Measurements from ENCODE around the gene RBFOX2. TPM values are rescaled to one million over a fixed set of nuclear protein-coding genes. Genes with fewer than 3 reads are reported as not detected.

Gene RBFOX2
- total and polyA plus RNA-seq, 2 of the 8 experiments (the other 6 are each of a cell fraction or from before 2014, with no cell fraction given): 121 to 122 TPM

DNA sequence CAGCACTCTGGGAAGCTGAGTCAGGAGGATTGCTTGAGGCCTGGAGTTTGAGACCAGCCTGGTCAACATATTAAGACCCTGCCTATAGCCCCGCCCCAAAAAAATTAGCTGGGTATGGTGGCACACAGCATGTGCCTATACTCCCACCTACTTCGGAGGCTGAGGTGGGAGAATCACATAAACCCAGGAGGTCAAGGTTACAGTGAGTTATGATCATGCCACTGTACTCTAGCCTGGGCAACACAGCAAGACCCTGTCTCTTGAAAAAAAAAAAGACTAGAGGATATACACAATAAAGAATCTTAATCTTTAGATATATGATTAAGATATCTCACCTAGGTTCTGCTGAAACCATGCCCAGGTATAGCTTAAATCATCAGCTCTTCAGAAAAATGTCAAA, 174.3 kb downstream of the RBFOX2 start:
- no peak overlapping the region for H3K23ac ChIP-seq (ENCODE audit: insufficient read length)
- no peak overlapping the region for H3K14ac ChIP-seq (ENCODE audit: insufficient read length)
- H2BK120ac ChIP-seq (replicated peaks; ENCODE audit: low read depth, low read length): no peak overlapping the region
- no peak overlapping the region for H3K9ac ChIP-seq (replicated peaks in 1 of 4; ENCODE audit: extremely low read depth in 1 of 4, low read depth in 3 of 4, low read length in 3 of 4)
- no peak overlapping the region for H3K18ac ChIP-seq (ENCODE audit: extremely low read depth, low read length)
- no peaks in the 10 kb centered on the region for H3K27me3 ChIP-seq (replicated peaks in 1 of 4; ENCODE audit: control insufficient read depth in 3 of 4, extremely low read depth in 1 of 4, insufficient read depth in 3 of 4, low read length in 3 of 4)
- no peak overlapping the region for H2BK5ac ChIP-seq (ENCODE audit: low read depth, low read length)
- H4K91ac ChIP-seq (replicated peaks; ENCODE audit: insufficient read length, low read length): no peak overlapping the region
- H3K56ac ChIP-seq (replicated peaks; ENCODE audit: insufficient read length, low read depth, low read length): no peak overlapping the region
- H4K20me1 ChIP-seq (replicated peaks in 1 of 2; ENCODE audit: control insufficient read depth in 1 of 2, insufficient read depth in 2 of 2, low read length in 2 of 2): peaks cover 4 to 5% of the 10 kb centered on the region in 2 experiments
- H3K23me2 ChIP-seq (ENCODE audit: low read depth, low read length): no peaks in the 10 kb centered on the region
- no peak overlapping the region for H3K4ac ChIP-seq (replicated peaks; ENCODE audit: insufficient read length, low read depth, low read length)
- DNase-seq (ENCODE audit: low read depth in 1 of 2, low spot score in 2 of 2) (no peak), FAIRE-seq (no peak)
- H3K4me1 ChIP-seq (replicated peaks in 1 of 4; ENCODE audit: control insufficient read depth in 3 of 4, insufficient read depth in 4 of 4, low read length in 3 of 4): peaks cover 0 to 3% (median under 1%) of the 10 kb centered on the region in 4 experiments; a peak in 3 of 7 replicates
- ChIA-PET CTCF (ENCODE audit: partially characterized antibody) (interaction anchor here (0.7 to 1.4 kb wide), 4 partner anchors 11 to 50 kb away, joined by 3 to 6 read pairs (median 3); no protein-coding TSS in a partner anchor), POLR2A (ENCODE audit: partially characterized antibody) (no interaction called here)
- H3K9me3 ChIP-seq (ENCODE audit: insufficient read depth in 2 of 2, low read depth in 1 of 2, low read length in 1 of 2): no peaks in the 10 kb centered on the region
- no peaks in the 10 kb centered on the region for H3K36me3 ChIP-seq (ENCODE audit: control insufficient read depth in 2 of 4, insufficient read depth in 4 of 4, low read length in 3 of 4)
- H3K4me3 ChIP-seq (ENCODE audit: extremely low read depth in 1 of 4, insufficient read depth in 2 of 4, low read depth in 3 of 4, low read length in 4 of 4): no peak overlapping the region
- H2BK12ac ChIP-seq (ENCODE audit: low read depth, low read length): no peak overlapping the region
- H3K4me2 ChIP-seq (ENCODE audit: insufficient read depth in 1 of 2, low read depth in 2 of 2, low read length in 2 of 2): no peak overlapping the region
- no peak overlapping the region for H2BK15ac ChIP-seq (ENCODE audit: low read length)
- no peak overlapping the region for H3K27ac ChIP-seq (ENCODE audit: low read depth, low read length)
- no peak overlapping the region for H2AFZ ChIP-seq (ENCODE audit: low read length)
- no peak overlapping the region for H2BK20ac ChIP-seq (ENCODE audit: low read length)
- H3K79me2 ChIP-seq (ENCODE audit: control insufficient read depth in 1 of 2, insufficient read depth in 2 of 2, low read length in 2 of 2): peaks cover 0 to 44% of the 10 kb centered on the region in 2 experiments; a peak in 2 of 4 replicates
- H2AK5ac ChIP-seq (ENCODE audit: low read depth, low read length): no peak overlapping the region
- 91% methylated on average over 2 of the region's 2 CpGs; no CpG with 5 or more reads in 1 of the 2 experiments for WGBS, 2 experiments (ENCODE audit: extremely low coverage in 1 of 2, insufficient coverage in 1 of 2, insufficient read length in 1 of 2, insufficient replicate concordance in 2 of 2, low coverage in 1 of 2, low lambda C conversion rate in 2 of 2, missing lambda C conversion rate in 1 of 2)
- H3K79me1 ChIP-seq (ENCODE audit: low read depth, low read length): peaks cover 4% of the 10 kb centered on the region; the same call in 1 of the 2 replicates
- no peak overlapping the region for H4K5ac ChIP-seq (ENCODE audit: insufficient read length, low read depth, low read length)
- no peak overlapping the region for H4K8ac ChIP-seq (ENCODE audit: extremely low read depth, insufficient read depth, low read length)
- TF ChIP-seq MAFK (IDR thresholded peaks at IDR 0.05; ENCODE audit: low read depth, low read length): no peak
- TF ChIP-seq RXRA (IDR thresholded peaks at IDR 0.05; ENCODE audit: insufficient read depth, low read depth, low read length): no peak
- TF ChIP-seq NANOG (IDR thresholded peaks at IDR 0.05; ENCODE audit: insufficient read depth, low read depth, low read length, poor library complexity, severe bottlenecking): no peak
- no peak for TF ChIP-seq FOSL1 (IDR thresholded peaks at IDR 0.05; ENCODE audit: insufficient read depth, low read depth, low read length)
- TF ChIP-seq KDM4A (IDR thresholded peaks at IDR 0.05; ENCODE audit: low read depth, low read length, severe bottlenecking): no peak
- TF ChIP-seq EGR1 (IDR thresholded peaks at IDR 0.05; ENCODE audit: borderline replicate concordance, low read depth, low read length): no peak
- no peak for TF ChIP-seq ATF2 (IDR thresholded peaks at IDR 0.05; ENCODE audit: low read length)
- TF ChIP-seq SP4 (IDR thresholded peaks at IDR 0.05; ENCODE audit: low read length): no peak
- TF ChIP-seq, protein P1, sequence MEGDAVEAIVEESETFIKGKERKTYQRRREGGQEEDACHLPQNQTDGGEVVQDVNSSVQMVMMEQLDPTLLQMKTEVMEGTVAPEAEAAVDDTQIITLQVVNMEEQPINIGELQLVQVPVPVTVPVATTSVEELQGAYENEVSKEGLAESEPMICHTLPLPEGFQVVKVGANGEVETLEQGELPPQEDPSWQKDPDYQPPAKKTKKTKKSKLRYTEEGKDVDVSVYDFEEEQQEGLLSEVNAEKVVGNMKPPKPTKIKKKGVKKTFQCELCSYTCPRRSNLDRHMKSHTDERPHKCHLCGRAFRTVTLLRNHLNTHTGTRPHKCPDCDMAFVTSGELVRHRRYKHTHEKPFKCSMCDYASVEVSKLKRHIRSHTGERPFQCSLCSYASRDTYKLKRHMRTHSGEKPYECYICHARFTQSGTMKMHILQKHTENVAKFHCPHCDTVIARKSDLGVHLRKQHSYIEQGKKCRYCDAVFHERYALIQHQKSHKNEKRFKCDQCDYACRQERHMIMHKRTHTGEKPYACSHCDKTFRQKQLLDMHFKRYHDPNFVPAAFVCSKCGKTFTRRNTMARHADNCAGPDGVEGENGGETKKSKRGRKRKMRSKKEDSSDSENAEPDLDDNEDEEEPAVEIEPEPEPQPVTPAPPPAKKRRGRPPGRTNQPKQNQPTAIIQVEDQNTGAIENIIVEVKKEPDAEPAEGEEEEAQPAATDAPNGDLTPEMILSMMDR (IDR thresholded peaks at IDR 0.05; ENCODE audit: control extremely low read depth in 1 of 3, insufficient read depth in 1 of 3, low read depth in 1 of 3, low read length in 3 of 3): no peak
- TF ChIP-seq SRF (IDR thresholded peaks at IDR 0.05; ENCODE audit: low read depth, low read length): no peak

Measured in H1 (cell line).